SHP77 (cell line): ENCODE measurements around the gene KIF1C.
"Not testable (repeated sequence)": the region's sequence is repeated elsewhere in the genome, so short reads cannot be mapped to it uniquely, and the experiment has no call there.

Source experiments
- DNase-seq, 2 experiments: peaks; one replicate each; lab custom pipeline; 2025; lab: John Stamatoyannopoulos, UW

The KIF1C gene

DNA sequence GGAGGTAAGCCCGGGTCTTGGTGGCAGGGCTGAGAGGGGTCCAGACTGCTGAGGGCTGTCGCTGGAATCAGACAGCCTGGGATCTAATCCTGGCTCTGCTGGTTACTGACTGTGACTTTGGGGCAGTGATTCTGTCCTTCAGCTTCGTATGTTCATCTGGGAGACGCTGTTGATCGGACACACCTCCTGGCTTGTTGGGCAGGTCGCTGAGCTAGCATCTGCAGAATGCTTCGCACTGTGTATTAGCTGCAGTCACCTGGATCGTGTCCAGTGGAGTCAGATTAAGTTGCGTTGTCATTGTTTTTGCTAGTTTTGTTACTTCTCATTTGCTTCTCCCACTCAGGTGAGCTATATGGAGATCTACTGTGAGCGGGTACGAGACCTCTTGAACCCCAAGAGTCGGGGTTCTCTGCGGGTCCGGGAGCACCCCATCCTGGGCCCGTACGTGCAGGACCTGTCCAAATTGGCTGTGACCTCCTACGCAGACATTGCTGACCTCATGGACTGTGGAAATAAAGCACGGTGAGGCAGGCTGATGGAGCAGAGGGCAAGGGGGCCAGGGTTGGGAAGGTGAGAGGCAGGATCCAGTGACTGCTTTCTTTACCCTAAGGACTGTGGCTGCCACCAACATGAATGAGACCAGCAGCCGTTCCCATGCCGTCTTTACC lies 4.5 kb downstream of the KIF1C start:
- DNase-seq = no peak

DNA sequence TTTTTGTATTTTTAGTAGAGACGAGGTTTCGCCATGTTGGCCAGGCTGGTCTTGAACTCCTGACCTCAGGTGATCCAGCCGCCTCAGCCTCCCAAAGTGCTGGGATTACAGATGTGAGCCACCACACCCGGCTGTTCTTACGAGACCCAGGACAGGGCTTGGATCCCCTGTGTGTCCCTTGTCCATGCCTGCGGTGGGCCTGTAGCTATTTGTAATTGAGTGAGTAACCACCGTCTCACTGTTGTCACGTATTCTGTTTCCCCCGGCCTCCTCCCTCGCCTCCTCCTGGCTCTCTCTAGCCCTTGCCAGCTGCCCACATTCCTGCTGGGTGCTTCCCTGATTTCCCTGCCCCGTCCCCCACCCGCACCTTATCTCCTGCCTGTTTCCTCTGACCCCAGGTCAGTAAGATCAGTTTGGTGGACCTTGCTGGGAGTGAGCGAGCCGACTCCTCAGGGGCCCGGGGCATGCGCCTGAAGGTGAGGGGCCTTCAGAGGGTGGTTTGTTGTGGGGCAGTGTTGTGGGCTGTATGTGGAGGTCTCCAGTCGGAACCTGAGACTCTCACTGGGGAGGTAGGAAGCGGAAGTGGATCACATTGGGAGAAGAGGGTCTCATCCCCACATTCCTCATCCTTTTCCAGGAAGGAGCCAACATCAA lies 5.6 kb downstream of the KIF1C start:
- DNase-seq = no peak

DNA sequence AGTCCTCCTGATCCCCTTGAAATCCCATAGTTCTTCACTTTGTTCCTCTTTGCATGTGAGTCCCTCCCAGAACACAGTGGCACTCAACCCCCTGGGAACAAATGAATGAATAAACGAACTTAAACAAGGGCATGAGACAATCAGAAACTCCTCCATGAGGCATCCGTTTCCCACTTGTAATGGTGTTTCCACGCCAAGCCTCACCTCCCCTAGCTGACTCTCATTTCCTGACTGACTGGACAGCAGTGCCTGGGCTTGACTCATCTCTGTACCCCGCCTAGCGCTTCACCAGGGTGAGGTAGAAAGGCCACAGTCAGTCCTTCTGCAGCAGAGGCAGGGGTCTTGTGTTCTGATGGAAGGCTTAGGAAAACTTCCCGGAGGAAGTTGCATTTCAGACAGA lies 14.2 kb downstream of the KIF1C start:
- no peak for DNase-seq

DNA sequence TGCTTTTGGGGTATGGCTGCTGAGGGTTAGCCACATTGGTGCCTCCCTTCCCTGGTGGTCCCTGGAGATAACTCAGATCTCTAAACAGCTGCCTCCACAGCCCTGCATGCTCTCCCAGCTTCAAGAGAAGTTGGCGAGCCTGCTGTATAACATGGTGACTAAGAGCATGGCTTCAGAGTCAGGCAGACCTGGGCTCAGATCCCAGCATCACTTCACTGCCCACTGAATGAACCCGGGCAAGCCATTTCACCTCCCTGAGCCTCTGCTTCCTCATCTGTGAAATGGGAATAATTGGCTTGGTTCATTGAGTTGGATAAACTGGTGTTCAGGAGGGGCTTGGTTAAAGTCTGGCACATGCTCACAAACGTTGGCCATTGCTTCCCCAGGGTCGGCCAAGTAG lies 16.6 kb downstream of the KIF1C start:
- DNase-seq = no peak

DNA sequence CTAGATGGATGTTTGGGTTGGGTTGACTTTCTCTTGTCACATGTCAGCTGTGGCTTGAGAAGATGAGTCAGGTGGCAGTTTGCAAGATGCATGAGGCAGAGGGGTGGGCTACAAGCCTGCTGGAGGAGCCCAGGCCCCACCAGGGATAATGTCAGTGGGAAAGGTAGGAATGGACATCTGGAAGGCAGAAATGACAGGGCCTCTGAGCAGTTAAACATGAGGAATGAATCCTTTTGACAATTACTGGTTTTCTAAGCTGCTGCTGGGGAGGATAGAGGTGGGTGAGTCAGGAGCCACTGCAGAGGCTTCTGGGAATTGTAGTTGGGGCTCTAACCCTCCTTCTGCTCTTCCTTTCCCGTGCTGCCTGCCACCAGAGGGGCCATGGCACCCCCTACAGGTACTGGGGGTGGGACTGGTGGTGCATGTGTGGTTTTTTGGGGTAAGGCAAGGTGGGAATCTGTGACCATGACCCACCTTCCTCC lies 21.8 kb downstream of the KIF1C start:
- no peak for DNase-seq

DNA sequence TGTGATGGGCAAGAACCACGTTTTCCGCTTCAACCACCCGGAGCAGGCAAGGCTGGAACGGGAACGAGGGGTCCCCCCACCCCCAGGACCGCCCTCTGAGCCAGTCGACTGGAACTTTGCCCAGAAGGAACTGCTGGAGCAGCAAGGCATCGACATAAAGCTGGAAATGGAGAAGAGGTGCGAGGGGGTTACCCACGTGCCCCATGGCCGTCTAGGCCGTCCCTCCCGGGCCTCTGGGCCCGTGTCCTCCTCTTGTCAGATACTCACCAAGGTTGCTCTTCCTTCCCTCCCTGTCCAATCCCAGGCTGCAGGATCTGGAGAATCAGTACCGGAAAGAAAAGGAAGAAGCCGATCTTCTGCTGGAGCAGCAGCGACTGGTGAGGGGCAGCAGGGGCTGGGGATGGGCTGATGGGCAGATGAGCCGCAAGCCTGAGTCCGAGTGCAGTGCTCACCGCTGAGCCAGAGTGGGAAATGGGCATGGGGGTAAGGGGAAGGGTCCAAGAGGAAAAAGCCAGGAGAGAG lies 22.8 kb downstream of the KIF1C start:
- no peak for DNase-seq

DNA sequence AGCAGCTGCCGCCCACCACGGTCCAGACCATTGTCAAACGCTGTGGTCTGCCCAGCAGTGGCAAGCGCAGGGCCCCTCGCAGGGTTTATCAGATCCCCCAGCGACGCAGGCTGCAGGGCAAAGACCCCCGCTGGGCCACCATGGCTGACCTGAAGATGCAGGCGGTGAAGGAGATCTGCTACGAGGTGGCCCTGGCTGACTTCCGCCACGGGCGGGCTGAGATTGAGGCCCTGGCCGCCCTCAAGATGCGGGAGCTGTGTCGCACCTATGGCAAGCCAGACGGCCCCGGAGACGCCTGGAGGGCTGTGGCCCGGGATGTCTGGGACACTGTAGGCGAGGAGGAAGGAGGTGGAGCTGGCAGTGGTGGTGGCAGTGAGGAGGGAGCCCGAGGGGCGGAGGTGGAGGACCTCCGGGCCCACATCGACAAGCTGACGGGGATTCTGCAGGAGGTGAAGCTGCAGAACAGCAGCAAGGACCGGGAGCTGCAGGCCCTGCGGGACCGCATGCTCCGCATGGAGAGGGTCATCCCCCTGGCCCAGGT lies 24.5 kb downstream of the KIF1C start:
- DNase-seq = no peak

GRCh38 chr17:5023588-5024147 lies 25.9 kb downstream of the KIF1C start:
- DNase-seq = no peak

GRCh38 chr17:5024604-5025003 lies 26.9 kb downstream of the KIF1C start:
- no peak for DNase-seq

- no peak for DNase-seq
Measured at GRCh38 chr17:5027299-5027698, 29.5 kb downstream of the KIF1C start.

GRCh38 chr17:5027916-5028315 lies 30.2 kb downstream of the KIF1C start:
- DNase-seq = no peak

GRCh38 chr17:5030168-5030567 lies 32.4 kb downstream of the KIF1C start:
- not testable (repeated sequence) for DNase-seq

GRCh38 chr17:5031365-5032082 lies 33.8 kb downstream of the KIF1C start:
- DNase-seq = peak; percentile 76 to 78

- no peak for DNase-seq
Measured at GRCh38 chr17:5032865-5033264, 35.1 kb downstream of the KIF1C start.

DNA sequence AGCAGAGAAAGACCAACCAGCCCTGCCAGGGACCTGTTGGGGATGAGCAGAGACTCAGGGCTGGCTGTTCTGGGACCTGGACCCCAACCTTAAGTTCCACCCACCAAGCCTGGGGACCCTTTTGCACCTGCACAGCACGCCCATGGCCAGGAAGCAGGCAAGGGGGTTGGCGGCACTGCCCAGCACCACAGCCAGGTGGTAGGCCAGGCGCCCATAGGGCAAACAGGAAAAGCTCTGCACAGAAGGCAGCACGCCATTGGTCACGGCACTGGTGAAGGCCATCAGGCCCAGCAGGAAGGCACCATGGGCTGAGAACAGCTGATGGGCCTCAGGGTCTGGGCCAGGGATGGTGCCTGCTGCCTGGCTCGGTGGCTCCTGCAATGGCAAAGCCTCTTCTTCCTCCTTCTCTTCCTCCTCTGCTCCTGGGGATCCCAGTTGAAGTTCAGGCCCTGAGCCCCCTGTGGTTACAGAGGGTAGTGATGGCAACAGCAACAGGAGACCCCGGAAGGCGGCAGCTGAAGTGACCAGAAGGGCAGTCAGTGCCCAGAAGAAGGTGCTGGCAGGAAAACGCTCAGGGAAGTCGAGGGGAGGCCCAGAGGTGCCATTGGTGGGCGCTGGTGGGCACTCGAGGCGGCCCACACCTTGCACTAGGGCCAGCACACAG lies 35.7 kb downstream of the KIF1C start:
- no peak for DNase-seq

- no peak for DNase-seq
Measured at GRCh38 chr17:5034063-5034462, 36.3 kb downstream of the KIF1C start.

DNA sequence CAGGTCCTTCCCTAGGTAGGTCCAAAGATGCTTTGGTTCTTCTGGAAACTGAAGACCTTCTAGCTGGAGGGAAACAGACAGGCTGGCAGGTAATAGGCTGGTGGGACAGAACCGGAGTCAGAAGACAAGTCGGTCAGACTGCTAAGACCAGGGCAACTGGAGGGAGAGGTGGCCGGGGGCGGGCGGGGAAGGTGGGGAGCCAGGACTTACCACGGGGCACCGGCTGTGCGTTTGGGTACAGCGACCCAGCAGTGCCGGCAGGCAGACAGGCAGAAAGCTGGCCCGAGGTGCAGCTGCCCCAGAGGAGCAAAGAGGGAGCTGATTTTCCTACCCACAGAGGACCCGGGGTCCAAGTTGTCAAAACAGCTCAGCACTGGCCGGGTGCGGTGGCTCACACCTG lies 36.9 kb downstream of the KIF1C start:
- no peak for DNase-seq

DNA sequence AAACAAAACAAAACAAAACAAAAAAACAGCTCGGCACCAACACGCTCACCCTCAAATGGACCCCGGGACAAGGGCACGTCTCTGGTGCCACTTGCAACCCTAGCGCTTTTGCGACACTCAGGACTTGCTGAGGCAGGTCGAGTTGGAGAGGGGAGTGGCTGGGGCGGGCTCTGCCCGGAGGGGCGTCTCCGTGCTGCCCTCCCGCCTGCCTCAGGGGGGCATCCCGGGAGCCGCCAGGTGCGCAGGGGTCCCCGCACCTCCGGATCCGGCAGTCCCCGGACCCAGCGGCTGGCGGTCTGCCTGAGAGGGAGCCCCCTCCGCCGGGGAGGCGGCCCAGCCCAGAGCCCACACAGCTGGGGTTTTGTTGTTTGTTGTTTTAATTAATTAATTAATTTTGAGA lies 37.6 kb downstream of the KIF1C start, which contains the start of gene SLC52A1:
TSS of gene SLC52A1 (minus strand) at position 112 of the 400 bp plus-strand sequence. CDS start 820 bp downstream, outside the sequence.
- DNase-seq = no peak

- no peak for DNase-seq
Measured at GRCh38 chr17:5042157-5043022, 44.6 kb downstream of the KIF1C start.

- no peak for DNase-seq
Measured at GRCh38 chr17:5043524-5043923, 45.8 kb downstream of the KIF1C start.

GRCh38 chr17:5044630-5045029 lies 46.9 kb downstream of the KIF1C start:
- DNase-seq = no peak
